GM12874 (cell line): Measurements from ENCODE around the gene TRIM45.

Source experiments
- TF ChIP-seq, protein P1 (sequence below): IDR thresholded peaks from 2 replicates; pipeline ENCODE4 v1.5.1; 2011; ENCODE audit warnings: low read depth, mild to moderate bottlenecking, control low read depth, low read length, moderate library complexity; ENCODE audit not compliant: insufficient read depth

The TRIM45 gene

DNA sequence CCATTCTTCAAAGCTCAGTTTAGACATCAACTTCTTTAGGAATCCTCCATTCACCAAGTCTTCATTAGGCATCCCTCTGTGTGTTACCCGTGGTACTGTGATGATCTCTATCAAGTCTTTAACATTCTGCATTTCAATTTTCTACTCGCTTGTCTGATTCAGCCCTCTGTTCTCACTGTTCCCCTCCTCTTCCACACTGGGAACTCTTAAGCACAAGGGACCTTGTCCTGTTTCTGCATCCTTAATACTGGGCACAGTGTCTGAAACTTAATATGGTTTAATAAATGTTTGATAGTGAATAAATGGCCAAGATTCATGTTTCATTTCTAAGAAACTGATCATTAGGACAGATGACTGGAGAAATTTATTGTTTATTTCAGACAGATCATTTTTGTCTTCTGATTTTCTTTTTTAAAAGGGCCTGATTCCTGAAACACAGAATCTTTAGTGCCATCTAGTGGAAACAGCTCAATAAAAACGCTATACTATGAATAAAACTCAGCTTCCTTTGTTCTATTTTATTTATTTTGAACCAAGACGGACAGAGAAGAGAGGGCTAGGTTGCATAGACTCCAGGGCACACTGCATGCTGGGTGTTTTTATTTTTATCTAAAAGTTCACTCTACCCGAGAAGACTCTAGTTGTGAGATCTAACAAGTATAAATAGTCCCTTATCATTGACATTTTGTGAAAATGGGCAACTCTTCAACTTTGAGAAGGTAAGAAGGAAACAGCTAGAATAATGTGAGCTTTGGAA lies 7.0 kb upstream of the TRIM45 start:
- TF ChIP-seq, protein P1, sequence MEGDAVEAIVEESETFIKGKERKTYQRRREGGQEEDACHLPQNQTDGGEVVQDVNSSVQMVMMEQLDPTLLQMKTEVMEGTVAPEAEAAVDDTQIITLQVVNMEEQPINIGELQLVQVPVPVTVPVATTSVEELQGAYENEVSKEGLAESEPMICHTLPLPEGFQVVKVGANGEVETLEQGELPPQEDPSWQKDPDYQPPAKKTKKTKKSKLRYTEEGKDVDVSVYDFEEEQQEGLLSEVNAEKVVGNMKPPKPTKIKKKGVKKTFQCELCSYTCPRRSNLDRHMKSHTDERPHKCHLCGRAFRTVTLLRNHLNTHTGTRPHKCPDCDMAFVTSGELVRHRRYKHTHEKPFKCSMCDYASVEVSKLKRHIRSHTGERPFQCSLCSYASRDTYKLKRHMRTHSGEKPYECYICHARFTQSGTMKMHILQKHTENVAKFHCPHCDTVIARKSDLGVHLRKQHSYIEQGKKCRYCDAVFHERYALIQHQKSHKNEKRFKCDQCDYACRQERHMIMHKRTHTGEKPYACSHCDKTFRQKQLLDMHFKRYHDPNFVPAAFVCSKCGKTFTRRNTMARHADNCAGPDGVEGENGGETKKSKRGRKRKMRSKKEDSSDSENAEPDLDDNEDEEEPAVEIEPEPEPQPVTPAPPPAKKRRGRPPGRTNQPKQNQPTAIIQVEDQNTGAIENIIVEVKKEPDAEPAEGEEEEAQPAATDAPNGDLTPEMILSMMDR = peak; percentile 9; the same call in 1 of the 2 replicates

DNA sequence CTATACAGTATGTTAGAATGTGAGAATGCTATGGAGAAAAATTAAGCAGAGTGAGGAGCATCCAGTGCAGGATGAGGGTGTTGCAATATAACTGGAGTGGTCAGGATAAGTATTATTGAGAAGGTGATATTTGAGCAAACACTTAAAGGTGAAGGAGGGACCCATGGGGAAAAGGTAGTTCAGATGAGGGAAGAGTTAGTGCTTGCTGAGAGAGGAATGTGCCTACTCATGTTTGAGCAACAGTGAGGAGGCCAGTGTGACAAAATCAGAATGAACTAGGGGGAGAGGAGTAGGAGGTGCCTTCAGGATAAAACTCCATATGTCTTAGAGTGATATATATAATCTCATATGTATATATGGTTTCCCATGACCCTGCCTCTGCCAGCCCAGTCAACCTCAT lies 6.2 kb upstream of the TRIM45 start:
- TF ChIP-seq, protein P1 = no peak

DNA sequence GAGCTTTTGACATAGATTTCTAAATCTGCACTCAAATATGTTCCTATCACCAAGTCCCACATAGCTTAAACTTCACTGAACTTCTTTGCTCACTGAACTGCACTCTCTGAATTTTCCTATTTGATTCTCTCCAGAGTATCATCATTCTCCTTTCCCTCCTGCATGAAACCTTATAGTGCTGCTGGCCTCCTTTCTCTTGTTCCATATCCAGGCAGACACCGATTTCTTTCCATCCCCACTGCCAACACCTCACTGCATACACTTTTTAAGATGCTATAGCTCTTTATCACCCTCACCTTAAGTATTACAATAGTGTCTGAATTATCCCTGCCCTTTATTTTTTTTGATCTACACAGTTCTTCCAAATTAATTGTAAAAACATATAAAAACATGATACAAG lies 3.1 kb upstream of the TRIM45 start:
- TF ChIP-seq, protein P1 = no peak

DNA sequence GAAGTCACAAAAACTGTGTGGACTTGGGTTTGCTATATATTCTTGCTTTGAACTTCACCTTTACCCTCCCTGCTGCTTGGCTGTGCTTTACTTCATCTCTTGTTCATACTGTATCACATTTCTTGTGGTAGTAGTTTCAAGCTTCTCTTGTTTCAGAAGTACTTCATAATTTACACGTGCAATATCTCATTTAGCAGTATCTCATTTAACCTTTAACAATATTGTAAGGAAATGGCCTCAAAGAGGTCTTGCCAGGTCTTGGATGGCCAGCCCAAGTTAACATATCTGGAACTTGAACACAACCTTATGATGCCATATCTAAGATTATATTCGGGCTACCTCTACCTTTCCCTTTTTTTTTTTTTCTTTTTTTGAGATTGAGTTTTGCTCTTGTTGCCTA lies 1.7 kb upstream of the TRIM45 start:
- TF ChIP-seq, protein P1 = no peak

DNA sequence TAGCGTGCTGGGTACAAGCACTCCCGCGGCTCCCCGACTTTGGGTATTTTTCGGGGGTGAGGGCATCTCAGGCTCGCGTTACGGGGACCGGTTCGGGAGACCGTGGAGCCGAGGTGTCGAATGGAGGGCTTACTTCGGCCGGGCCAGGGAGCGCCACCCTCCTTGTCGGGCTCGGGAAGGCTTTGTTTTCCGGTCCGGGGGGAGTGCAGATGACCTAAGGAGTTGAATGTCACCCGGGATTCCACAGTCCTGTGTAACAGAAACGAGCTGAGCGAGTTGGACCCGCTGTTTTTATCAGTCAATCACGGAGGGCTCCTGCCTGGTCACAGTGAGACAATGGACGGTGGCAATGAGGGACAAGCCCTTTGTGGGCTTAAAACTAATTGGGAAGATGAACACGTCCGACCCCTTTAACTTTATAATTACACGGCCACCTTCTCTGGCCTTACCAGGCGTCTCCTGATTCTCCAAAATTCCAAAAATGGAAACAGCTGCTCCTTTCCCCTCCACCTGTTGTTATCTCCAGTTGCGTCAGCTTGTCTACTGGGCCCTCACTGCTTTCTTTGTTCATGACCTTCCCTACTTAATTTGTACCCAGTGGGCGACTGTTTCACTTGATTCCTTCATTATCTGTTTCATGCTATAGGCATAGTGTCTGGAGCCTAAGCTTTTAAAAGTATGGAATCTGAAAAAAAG lies 929 bp upstream of the TRIM45 start:
- TF ChIP-seq, protein P1 = no peak

DNA sequence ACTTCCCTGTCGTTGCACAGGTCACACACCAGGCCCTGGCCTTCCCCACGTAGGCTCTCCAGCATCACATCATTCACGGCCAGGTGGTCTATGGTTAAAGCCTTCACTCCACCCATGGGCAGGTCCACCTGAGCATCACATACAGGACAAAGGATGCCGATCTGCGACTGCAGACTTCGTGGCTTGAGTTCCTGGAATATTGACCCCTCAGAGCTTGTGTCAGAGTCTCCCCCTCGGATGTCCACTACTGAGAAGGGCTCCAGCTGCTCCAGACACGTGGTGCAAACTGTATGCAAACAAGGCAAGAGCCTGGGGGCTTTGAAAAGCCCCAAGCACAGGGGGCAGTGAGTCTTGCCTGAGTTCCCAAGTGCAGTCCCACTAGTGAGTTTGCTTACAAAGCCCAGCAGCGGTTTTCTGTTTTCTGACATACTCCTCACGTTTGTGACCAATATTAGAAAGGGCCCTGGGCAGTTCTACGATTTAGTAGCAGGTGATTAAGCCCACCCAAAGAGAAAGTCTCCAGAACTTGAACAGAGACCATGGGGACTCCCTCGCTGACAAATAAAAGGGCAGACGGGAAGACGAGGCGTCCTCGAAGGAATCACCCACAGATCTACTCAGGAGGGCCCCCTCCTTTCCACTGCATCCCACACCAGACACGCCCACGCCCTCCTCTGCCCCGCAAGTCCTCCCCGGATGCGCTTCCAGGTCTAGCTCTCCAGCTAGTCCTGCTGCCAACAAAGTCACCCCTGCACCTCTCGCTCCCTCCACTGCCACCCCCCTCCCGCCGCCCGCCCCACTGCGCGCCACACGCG lies 568 bp downstream of the TRIM45 start:
- TF ChIP-seq, protein P1 = no peak

DNA sequence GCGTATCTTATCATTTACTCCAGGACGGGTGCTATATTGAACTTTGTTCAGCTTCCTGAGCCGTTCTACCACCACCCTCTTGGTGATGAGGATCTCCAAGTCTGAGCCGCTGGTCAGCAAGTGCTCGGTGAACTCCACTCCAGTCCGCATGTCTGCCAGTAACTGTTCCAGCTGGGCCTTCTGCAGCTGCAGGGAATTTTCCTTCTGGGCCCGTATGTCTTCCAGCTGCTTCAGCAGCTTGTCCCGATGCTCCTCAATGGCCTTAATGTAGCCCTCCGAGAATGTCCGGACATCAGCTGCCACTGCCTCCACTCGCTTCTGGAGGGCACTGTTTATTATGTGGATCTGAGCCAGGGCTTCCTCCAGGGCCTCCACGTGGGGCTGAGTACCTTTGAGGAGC lies 3.4 kb downstream of the TRIM45 start:
- TF ChIP-seq, protein P1 = no peak
